Breast epithelium (tissue), 4 donors: Measurements from ENCODE around the gene TMF1. TPM values are rescaled to one million over a fixed set of nuclear protein-coding genes. Genes with fewer than 3 reads are reported as not detected.

ENCODE experiments used
- DNase-seq, 2 donors: peaks; one replicate each; pipeline ENCODE4 v3.0.0-alpha.2; 2019; ENCODE audit warnings: low spot score in 2 of 2
- H3K27ac ChIP-seq, 2 donors: fragments of 200-600 bp; sonication (generic) in 1 of 2; one replicate each; pipeline ENCODE4 v1.5.1; 2016 to 2019; ENCODE audit warnings: mild to moderate bottlenecking in 1 of 2
- H3K27me3 ChIP-seq, 2 donors: fragments of 200-600 bp; sonication (generic) in 1 of 2; one replicate each; pipeline versions ENCODE4 v1.5.1 to v1.6.0; 2017 to 2019; ENCODE audit warnings: control low read depth in 1 of 2, mild to moderate bottlenecking in 1 of 2
- H3K36me3 ChIP-seq: fragments of 200-600 bp; one replicate; pipeline ENCODE4 v1.5.1; 2019
- H3K4me1 ChIP-seq, 2 donors: fragments of 200-600 bp; sonication (generic); one replicate each; pipeline ENCODE4 v1.5.1; 2016 to 2019; ENCODE audit warnings: control low read depth in 1 of 2
- H3K4me3 ChIP-seq, 3 donors: fragments of 200-600 bp; sonication (generic); 1 replicate in 2 of 3; 2 replicates in 1 of 3; pipeline ENCODE4 v1.5.1; 2016 to 2019; ENCODE audit warnings: mild to moderate bottlenecking in 3 of 3, moderate library complexity in 2 of 3
- H3K9me3 ChIP-seq, 2 donors: fragments of 200-600 bp; sonication (generic) in 1 of 2; one replicate each; pipeline ENCODE4 v1.5.1; 2016 to 2019; ENCODE audit warnings: control low read depth in 1 of 2
- CTCF ChIP-seq, 3 donors: fragments of 450-650 bp; IDR thresholded peaks; one replicate each; pipeline ENCODE4 v1.5.1; 2016 to 2017; ENCODE audit warnings: antibody characterized with exemption in 3 of 3, mild to moderate bottlenecking in 3 of 3, moderate library complexity in 3 of 3
- POLR2A ChIP-seq: fragments of 450-650 bp; IDR thresholded peaks from one replicate; pipeline ENCODE4 v1.6.1; 2016; ENCODE audit warnings: antibody characterized with exemption, mild to moderate bottlenecking, moderate library complexity
- POLR2AphosphoS5 ChIP-seq, 3 donors: sonication (generic); formaldehyde crosslinking; IDR thresholded peaks; one replicate each; pipeline ENCODE4 v1.6.1; 2017; ENCODE audit warnings: antibody characterized with exemption in 3 of 3
- intact Hi-C: fragments of 100-400 bp; cut with DNase I; formaldehyde crosslinking; loops from one replicate; pipeline ENCODE4 v1.15.1; 2023; ENCODE audit warnings: low total_unique reads
- total RNA-seq, 3 donors: library from RNA; depleted of rRNA; stranded (reverse); fragments of >200 nt; gene quantifications; one replicate each; pipeline ENCODE4 v1.1.0, GENCODE V29; 2016

TMF1 gene
- total RNA-seq, 3 donors from 2014 or later: 33.4 to 61.5 (median 50.1) TPM

DNA sequence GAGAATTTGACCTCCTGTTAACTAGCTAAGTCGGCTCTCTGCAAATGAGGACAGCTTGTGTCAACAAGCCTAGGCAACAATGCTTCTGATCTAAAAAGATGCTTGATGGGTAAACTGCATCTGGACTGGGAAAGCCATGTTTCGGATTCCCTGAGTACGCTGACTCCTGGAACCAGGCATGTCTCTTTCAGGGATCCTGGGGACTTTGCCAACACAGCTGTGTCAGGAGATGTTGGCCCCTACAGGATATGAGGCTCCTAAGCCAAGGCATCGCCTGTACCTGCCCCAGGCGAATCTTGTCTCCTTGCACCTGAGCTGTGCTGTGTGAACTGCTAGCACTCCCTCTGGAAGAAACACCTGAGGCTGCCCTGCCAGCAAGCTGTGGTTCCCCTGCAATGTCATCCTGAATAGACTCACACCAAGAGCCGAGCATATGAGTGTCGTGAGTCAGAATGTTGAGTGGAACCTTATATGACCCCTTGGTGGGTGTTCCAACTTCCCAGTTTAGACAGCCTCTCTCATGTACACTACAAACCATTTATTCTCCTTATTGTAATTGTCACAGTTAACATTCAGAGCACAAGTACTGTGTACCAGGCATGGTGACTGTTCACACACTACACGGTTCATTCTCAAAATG is 55.7 kb downstream of the TMF1 start:
- Histone ChIP-seq H3K27ac (no peak overlapping the region), H3K9me3 (no peaks in the 10 kb centered on the region), H3K4me3 (no peak overlapping the region), H3K27me3 (no peaks in the 10 kb centered on the region), H3K4me1 (no peaks in the 10 kb centered on the region), H3K36me3 (no peaks in the 10 kb centered on the region)
- no peak for DNase-seq
- intact Hi-C loops: no loop called here
- TF ChIP-seq POLR2A (no peak), CTCF (IDR thresholded peaks at IDR 0.05) (no peak), POLR2AphosphoS5 (IDR thresholded peaks at IDR 0.05) (no peak)

- intact Hi-C loops: no loop called here
- no peak for DNase-seq
- H3K4me1 ChIP-seq: no peaks in the 10 kb centered on the region
- H3K4me3 ChIP-seq: no peak overlapping the region
- no peaks in the 10 kb centered on the region for H3K27me3 ChIP-seq
- H3K36me3 ChIP-seq: no peaks in the 10 kb centered on the region
- H3K9me3 ChIP-seq: no peaks in the 10 kb centered on the region
- H3K27ac ChIP-seq: no peak overlapping the region
- TF ChIP-seq POLR2AphosphoS5 (IDR thresholded peaks at IDR 0.05): no peak
- TF ChIP-seq POLR2A: no peak
- no peak for TF ChIP-seq CTCF (IDR thresholded peaks at IDR 0.05)
These were observed 63.4 kb downstream of the TMF1 start for GRCh38 chr3:68988740-68989139.

GRCh38 chr3:68987322-68987721 is 64.8 kb downstream of the TMF1 start:
- TF ChIP-seq CTCF (IDR thresholded peaks at IDR 0.05): no peak
- no peak for TF ChIP-seq POLR2A
- no peak for TF ChIP-seq POLR2AphosphoS5 (IDR thresholded peaks at IDR 0.05)
- no peaks in the 10 kb centered on the region for H3K27me3 ChIP-seq
- H3K4me3 ChIP-seq: no peak overlapping the region
- intact Hi-C loops: no loop called here
- no peak for DNase-seq
- H3K9me3 ChIP-seq: no peaks in the 10 kb centered on the region
- no peaks in the 10 kb centered on the region for H3K4me1 ChIP-seq
- no peaks in the 10 kb centered on the region for H3K36me3 ChIP-seq
- H3K27ac ChIP-seq: no peak overlapping the region

- H3K4me1 ChIP-seq: no peaks in the 10 kb centered on the region
- intact Hi-C loops: no loop called here
- H3K4me3 ChIP-seq: no peak overlapping the region
- DNase-seq: no peak
- H3K27ac ChIP-seq: no peak overlapping the region
- no peaks in the 10 kb centered on the region for H3K27me3 ChIP-seq
- H3K9me3 ChIP-seq: no peaks in the 10 kb centered on the region
- no peak for TF ChIP-seq POLR2AphosphoS5 (IDR thresholded peaks at IDR 0.05)
- no peak for TF ChIP-seq CTCF (IDR thresholded peaks at IDR 0.05)
- no peak for TF ChIP-seq POLR2A
- no peaks in the 10 kb centered on the region for H3K36me3 ChIP-seq
These were observed 65.5 kb downstream of the TMF1 start for GRCh38 chr3:68986496-68987208.

DNA sequence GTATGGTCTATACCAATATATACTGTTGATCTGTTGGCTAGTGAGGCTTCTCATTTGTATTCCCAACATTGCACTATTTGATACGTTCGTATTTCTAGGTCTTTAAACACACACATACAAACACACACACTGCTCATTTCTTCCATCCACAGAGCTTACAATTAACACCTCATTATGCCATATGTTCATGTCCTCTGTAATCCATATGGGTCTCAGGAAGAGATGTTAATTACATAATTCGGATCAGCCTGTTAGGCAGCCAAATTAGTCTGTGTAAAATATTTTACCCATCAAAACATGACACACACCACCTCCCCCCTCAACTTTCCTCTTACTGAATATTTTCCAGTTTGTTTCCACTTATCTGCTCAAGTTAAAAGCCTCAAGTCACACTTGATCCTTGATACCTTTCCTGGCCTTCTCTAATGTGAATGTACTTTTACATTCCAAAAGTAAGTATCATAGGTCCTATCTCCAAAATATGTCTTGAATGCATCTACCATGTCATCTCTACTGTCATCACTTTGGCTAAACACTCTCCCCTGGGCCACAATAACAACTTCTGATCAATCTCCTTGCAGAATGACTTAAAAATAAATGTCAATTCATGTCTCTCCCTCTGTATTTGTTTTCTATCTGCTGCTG is 66.9 kb downstream of the TMF1 start:
- H3K27ac ChIP-seq: no peak overlapping the region

More for the DNA sequence above, 66.9 kb downstream of the TMF1 start:
- H3K4me1 ChIP-seq: no peaks in the 10 kb centered on the region
- no peaks in the 10 kb centered on the region for H3K9me3 ChIP-seq
- no peaks in the 10 kb centered on the region for H3K27me3 ChIP-seq
- no peak for DNase-seq
- peaks cover 5% of the 10 kb centered on the region for H3K36me3 ChIP-seq
- H3K4me3 ChIP-seq: no peak overlapping the region
- intact Hi-C loops: no loop called here
- TF ChIP-seq POLR2A (no peak), POLR2AphosphoS5 (IDR thresholded peaks at IDR 0.05) (no peak)
